MM.1S (cell line): ENCODE results near the gene DNAJC15.

Experiments used
- EZH2phosphoT487 ChIP-seq: fragments of 300-600 bp; sonication (generic); IDR thresholded peaks from 2 replicates; pipeline ENCODE4 v1.6.1; 2018; ENCODE audit warnings: antibody characterized with exemption, low read length
- TF ChIP-seq, protein P1 (sequence below): fragments of 300-600 bp; sonication (generic); IDR thresholded peaks from 2 replicates; pipeline ENCODE4 v1.5.1; 2016; ENCODE audit warnings: antibody characterized with exemption, low read length, mixed read lengths

GRCh38 chr13:43133792-43134191, 110.4 kb downstream of the DNAJC15 start:
- TF ChIP-seq, protein P1, sequence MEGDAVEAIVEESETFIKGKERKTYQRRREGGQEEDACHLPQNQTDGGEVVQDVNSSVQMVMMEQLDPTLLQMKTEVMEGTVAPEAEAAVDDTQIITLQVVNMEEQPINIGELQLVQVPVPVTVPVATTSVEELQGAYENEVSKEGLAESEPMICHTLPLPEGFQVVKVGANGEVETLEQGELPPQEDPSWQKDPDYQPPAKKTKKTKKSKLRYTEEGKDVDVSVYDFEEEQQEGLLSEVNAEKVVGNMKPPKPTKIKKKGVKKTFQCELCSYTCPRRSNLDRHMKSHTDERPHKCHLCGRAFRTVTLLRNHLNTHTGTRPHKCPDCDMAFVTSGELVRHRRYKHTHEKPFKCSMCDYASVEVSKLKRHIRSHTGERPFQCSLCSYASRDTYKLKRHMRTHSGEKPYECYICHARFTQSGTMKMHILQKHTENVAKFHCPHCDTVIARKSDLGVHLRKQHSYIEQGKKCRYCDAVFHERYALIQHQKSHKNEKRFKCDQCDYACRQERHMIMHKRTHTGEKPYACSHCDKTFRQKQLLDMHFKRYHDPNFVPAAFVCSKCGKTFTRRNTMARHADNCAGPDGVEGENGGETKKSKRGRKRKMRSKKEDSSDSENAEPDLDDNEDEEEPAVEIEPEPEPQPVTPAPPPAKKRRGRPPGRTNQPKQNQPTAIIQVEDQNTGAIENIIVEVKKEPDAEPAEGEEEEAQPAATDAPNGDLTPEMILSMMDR, result no peak
- TF ChIP-seq EZH2phosphoT487, result no peak
